ENCODE data around the gene PRDM4.
A peak's percentile ranks its signal among the peaks of the same experiment; 100 is the strongest.

Gene PRDM4

GRCh38 chr12:107685360-107686248 is 75.3 kb downstream of the PRDM4 start, which contains the start of gene PWP1:
Gene PWP1, plus strand, starts transcription at chr12:107685799. Its CDS starts 101 bp downstream, at chr12:107685900.
- H3K36me3 Mint-ChIP-seq = peaks cover 27% of the 10 kb centered on the region
- H3K27ac Mint-ChIP-seq = peak within 1 kb of the TSS; percentile 97
- H3K4me3 Mint-ChIP-seq = peak within 1 kb of the TSS; percentile 92
- H3K27me3 Mint-ChIP-seq = peaks cover 15% of the 10 kb centered on the region
- no peaks in the 10 kb centered on the region for H3K9me3 Mint-ChIP-seq
- H3K4me1 Mint-ChIP-seq = peaks cover 30% of the 10 kb centered on the region
- CTCF ChIA-PET = interaction anchor here (1.4 to 2.5 kb wide), 2 partner anchors 10 to 554 kb away, joined by 3 to 9 read pairs; no protein-coding TSS in a partner anchor
- DNase-seq = peak; percentile 96

- Mint-ChIP-seq H3K9me3 (no peaks in the 10 kb centered on the region), H3K36me3 (peaks cover 25% of the 10 kb centered on the region), H3K27ac (peak overlapping the region; percentile 97), H3K4me3 (peak overlapping the region; percentile 92), H3K4me1 (peaks cover 30% of the 10 kb centered on the region), H3K27me3 (peaks cover 15% of the 10 kb centered on the region)
- CTCF ChIA-PET = interaction anchor here (1.4 to 5.6 kb wide), 3 partner anchors 9 to 553 kb away, joined by 3 to 35 read pairs (median 9); no protein-coding TSS in a partner anchor
- DNase-seq = no peak
Observed at GRCh38 chr12:107684990-107685359, 76.0 kb downstream of the PRDM4 start.

GRCh38 chr12:107684029-107684795 is 76.7 kb downstream of the PRDM4 start:
- Mint-ChIP-seq H3K9me3 (no peaks in the 10 kb centered on the region), H3K4me3 (peak overlapping the region; percentile 92), H3K4me1 (peaks cover 30% of the 10 kb centered on the region), H3K27me3 (peaks cover 15% of the 10 kb centered on the region), H3K27ac (peak overlapping the region; percentile 97), H3K36me3 (peaks cover 20% of the 10 kb centered on the region)
- no peak for DNase-seq
- CTCF ChIA-PET = interaction anchor here (1.4 to 5.6 kb wide), 3 partner anchors 8 to 553 kb away, joined by 3 to 35 read pairs (median 9); no protein-coding TSS in a partner anchor

All from activated naive CD4-positive, alpha-beta T cell treated with anti-CD3 and anti-CD28 coated beads, Interleukin-2, amount 10 ng/mL, durations not matched to agents 7 days and 5 days (primary cell).